GM12878 (cell line): ENCODE results near the gene UST. TPM values are rescaled to one million over a fixed set of nuclear protein-coding genes. Genes with fewer than 3 reads are reported as not detected.

Experiments used
- ATF2 ChIP-seq: IDR thresholded peaks from 2 replicates; pipeline ENCODE4 v1.6.1; 2012; ENCODE audit warnings: low read length, inconsistent platforms
- ATF7 ChIP-seq: fragments of 450-650 bp; IDR thresholded peaks from 2 replicates; pipeline ENCODE4 v1.6.1; 2016; ENCODE audit warnings: low read depth, mild to moderate bottlenecking
- BRCA1 ChIP-seq: IDR thresholded peaks from 2 replicates; pipeline ENCODE4 v1.6.1; 2011; ENCODE audit warnings: low read depth, low read length, improper control_type of control experiment
- CBFB ChIP-seq: IDR thresholded peaks from 2 replicates; pipeline ENCODE4 v1.6.1; 2016; ENCODE audit warnings: antibody characterized with exemption, low read depth
- EED ChIP-seq: sonication (generic); IDR thresholded peaks from 2 replicates; pipeline ENCODE4 v1.6.1; 2016; ENCODE audit warnings: antibody characterized with exemption, low read depth
- ETV6 ChIP-seq, 2 experiments: fragments of 450-650 bp in 1 of 2; IDR thresholded peaks in 1 of 2; conservative IDR thresholded peaks in 1 of 2; 2 replicates each; pipeline ENCODE4 v1.6.1; 2014; ENCODE audit warnings: antibody characterized with exemption in 1 of 2, borderline replicate concordance in 1 of 2, low read depth in 1 of 2, mild to moderate bottlenecking in 1 of 2, moderate library complexity in 1 of 2
- FOXM1 ChIP-seq: IDR thresholded peaks from 2 replicates; pipeline ENCODE4 v1.6.1; 2012; ENCODE audit warnings: low read depth, mild to moderate bottlenecking, inconsistent platforms, low read length, moderate library complexity
- HDAC2 ChIP-seq: fragments of 200-600 bp; sonication (generic); IDR thresholded peaks from 2 replicates; pipeline ENCODE4 v1.6.1; 2017
- HDGF ChIP-seq: fragments of 450-650 bp; IDR thresholded peaks from 2 replicates; pipeline ENCODE4 v1.6.1; 2016; ENCODE audit warnings: antibody characterized with exemption
- IRF4 ChIP-seq: IDR thresholded peaks from 2 replicates; pipeline ENCODE4 v1.6.1; 2011; ENCODE audit warnings: low read depth, low read length
- IRF5 ChIP-seq: fragments of 450-650 bp; IDR thresholded peaks from 2 replicates; pipeline ENCODE4 v1.6.1; 2017; ENCODE audit warnings: borderline replicate concordance
- KAT2A ChIP-seq: conservative IDR thresholded peaks from 2 replicates; pipeline ENCODE4 v1.6.1; 2011; ENCODE audit warnings: low read depth, low read length; ENCODE audit not compliant: control insufficient read depth
- NFYA ChIP-seq: IDR thresholded peaks from 2 replicates; pipeline ENCODE4 v1.6.1; 2011; ENCODE audit warnings: low read depth, mild to moderate bottlenecking, low read length, improper control_type of control experiment, borderline replicate concordance
- NFYB ChIP-seq: IDR thresholded peaks from 2 replicates; pipeline ENCODE4 v1.6.1; 2011; ENCODE audit warnings: low read depth, mild to moderate bottlenecking, low read length, improper control_type of control experiment, moderate library complexity; ENCODE audit not compliant: insufficient read depth
- PAX5 ChIP-seq: IDR thresholded peaks from 2 replicates; pipeline ENCODE4 v1.6.1; 2011; ENCODE audit warnings: low read depth, low read length, borderline replicate concordance
- SIN3A ChIP-seq: IDR thresholded peaks from 2 replicates; pipeline ENCODE4 v1.6.1; 2012; ENCODE audit warnings: low read depth, low read length, improper control_type of control experiment
- SIX5 ChIP-seq: IDR thresholded peaks from 2 replicates; pipeline ENCODE4 v1.6.1; 2011; ENCODE audit warnings: mild to moderate bottlenecking, low read depth, low read length, moderate library complexity; ENCODE audit not compliant: severe bottlenecking
- SKIL ChIP-seq: fragments of 450-650 bp; IDR thresholded peaks from 2 replicates; pipeline ENCODE4 v1.6.1; 2017; ENCODE audit warnings: mild to moderate bottlenecking, low read depth, inconsistent platforms; ENCODE audit not compliant: poor library complexity, severe bottlenecking
- SMARCA5 ChIP-seq: fragments of 450-650 bp; IDR thresholded peaks from 2 replicates; pipeline ENCODE4 v1.6.1; 2017; ENCODE audit warnings: mild to moderate bottlenecking
- SREBF1 ChIP-seq: IDR thresholded peaks from 2 replicates; pipeline ENCODE4 v1.6.1; 2012; ENCODE audit warnings: mild to moderate bottlenecking, low read length
- SREBF2 ChIP-seq: IDR thresholded peaks from 2 replicates; pipeline ENCODE4 v1.6.1; 2012; ENCODE audit warnings: mild to moderate bottlenecking, low read length
- TBL1XR1 ChIP-seq: IDR thresholded peaks from 2 replicates; pipeline ENCODE4 v1.6.1; 2012; ENCODE audit warnings: low read depth, low read length, improper control_type of control experiment
- TCF12 ChIP-seq: IDR thresholded peaks from 2 replicates; pipeline ENCODE4 v1.6.1; 2011; ENCODE audit warnings: low read depth, mild to moderate bottlenecking, low read length
- polyA plus RNA-seq, 11 experiments: library from polyadenylated mRNA; depleted of rRNA in 4 of 11; unstranded in 6 of 11; stranded (reverse) in 5 of 11; fragments of >200 nt; fragmentation: Nextera tagmentation in 4 of 11; fragmentation: Illumina TruSeq in 1 of 11; extraction: Ambion mirVana in 4 of 11; extraction: Trizol in 1 of 11; gene quantifications; 1 replicate in 1 of 11; 2 replicates in 10 of 11; pipeline versions ENCODE4 v1.2.1 to v1.2.3, GENCODE V29; 2011 to 2016; ENCODE audit warnings: inconsistent platforms in 2 of 11, missing spikeins in 2 of 11, low read depth in 1 of 11
- total RNA-seq, 4 experiments: library from RNA; depleted of rRNA in 3 of 4; stranded (reverse); fragments of >200 nt in 3 of 4; fragmentation: Illumina TruSeq in 1 of 4; extraction: Trizol in 1 of 4; gene quantifications; 2 replicates each; pipeline versions ENCODE4 v1.2.1 to v1.2.3, GENCODE V29; 2013 to 2021
- TF ChIP-seq, protein P1 (sequence below): fragments of 450-650 bp; IDR thresholded peaks from 2 replicates; pipeline ENCODE4 v1.6.1; 2017; ENCODE audit warnings: antibody characterized with exemption, mild to moderate bottlenecking, moderate library complexity

The UST gene
- total and polyA plus RNA-seq, 10 of the 15 experiments (the other 5 are each of a cell fraction or from before 2014, with no cell fraction given), result 0.74 to 43.3 (median 2.2) TPM

GRCh38 chr6:149032599-149033405, 286.0 kb downstream of the UST start (continued):
- TF ChIP-seq IRF5 (no peak), TCF12 (0 out of 2 replicates have a peak, but pooled peaks have one; percentile 64), TBL1XR1 (peak; percentile 99), FOXM1 (peak; percentile 98), PAX5 (peak; percentile 83; the same call in 1 of the 2 replicates), ETV6 (conservative IDR thresholded peaks at IDR 0.05 in 1 of 2, IDR thresholded peaks at IDR 0.05 in 1 of 2; ENCODE audit: borderline replicate concordance in 1 of 2, low read depth in 1 of 2) (peak in 1 of 2 experiments; percentile 68; a peak in 1 of 4 replicates), SREBF2 (no peak), SIX5 (no peak), HDAC2 (no peak), IRF4 (peak; percentile 76), HDGF (no peak; the same call in 1 of the 2 replicates), BRCA1 (no peak), ATF2 (peak; percentile 96), SIN3A (no peak), SREBF1 (0 out of 2 replicates have a peak, but pooled peaks have one; percentile 35), NFYA (no peak), EED (peak; percentile 91), CBFB (peak; percentile 95), SMARCA5 (peak; percentile 48), SKIL (peak; percentile 99), ATF7 (peak; percentile 93), KAT2A (no peak), NFYB (no peak)
- TF ChIP-seq, protein P1, sequence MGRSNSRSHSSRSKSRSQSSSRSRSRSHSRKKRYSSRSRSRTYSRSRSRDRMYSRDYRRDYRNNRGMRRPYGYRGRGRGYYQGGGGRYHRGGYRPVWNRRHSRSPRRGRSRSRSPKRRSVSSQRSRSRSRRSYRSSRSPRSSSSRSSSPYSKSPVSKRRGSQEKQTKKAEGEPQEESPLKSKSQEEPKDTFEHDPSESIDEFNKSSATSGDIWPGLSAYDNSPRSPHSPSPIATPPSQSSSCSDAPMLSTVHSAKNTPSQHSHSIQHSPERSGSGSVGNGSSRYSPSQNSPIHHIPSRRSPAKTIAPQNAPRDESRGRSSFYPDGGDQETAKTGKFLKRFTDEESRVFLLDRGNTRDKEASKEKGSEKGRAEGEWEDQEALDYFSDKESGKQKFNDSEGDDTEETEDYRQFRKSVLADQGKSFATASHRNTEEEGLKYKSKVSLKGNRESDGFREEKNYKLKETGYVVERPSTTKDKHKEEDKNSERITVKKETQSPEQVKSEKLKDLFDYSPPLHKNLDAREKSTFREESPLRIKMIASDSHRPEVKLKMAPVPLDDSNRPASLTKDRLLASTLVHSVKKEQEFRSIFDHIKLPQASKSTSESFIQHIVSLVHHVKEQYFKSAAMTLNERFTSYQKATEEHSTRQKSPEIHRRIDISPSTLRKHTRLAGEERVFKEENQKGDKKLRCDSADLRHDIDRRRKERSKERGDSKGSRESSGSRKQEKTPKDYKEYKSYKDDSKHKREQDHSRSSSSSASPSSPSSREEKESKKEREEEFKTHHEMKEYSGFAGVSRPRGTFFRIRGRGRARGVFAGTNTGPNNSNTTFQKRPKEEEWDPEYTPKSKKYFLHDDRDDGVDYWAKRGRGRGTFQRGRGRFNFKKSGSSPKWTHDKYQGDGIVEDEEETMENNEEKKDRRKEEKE, result no peak
